HG02798 (cell line): Measurements from ENCODE around the gene TXLNA.
A peak's percentile ranks its signal among the peaks of the same experiment; 100 is the strongest.
"Not testable (repeated sequence)": the region's sequence is repeated elsewhere in the genome, so short reads cannot be mapped to it uniquely, and the experiment has no call there.

Experiments used
- ATAC-seq: cut with Tn5 transposase; IDR thresholded peaks from one replicate; pipeline ENCODE4 v1.9.1; 2021; ENCODE audit warnings: mild to moderate bottlenecking; ENCODE audit not compliant: unreplicated experiment, poor library complexity

Gene TXLNA

GRCh38 chr1:32179443-32180185 lies at the start of gene TXLNA:
Gene TXLNA (plus strand): TSS chr1:32179675. CDS start chr1:32180346, 671 bp downstream.
- ATAC-seq: peak; percentile 90

GRCh38 chr1:32133950-32134280 lies 45.6 kb upstream of the TXLNA start:
- not testable (repeated sequence) for ATAC-seq

- ATAC-seq: no peak
Observed at GRCh38 chr1:32137111-32137510, 42.4 kb upstream of the TXLNA start.

GRCh38 chr1:32138965-32139364 lies 40.5 kb upstream of the TXLNA start:
- ATAC-seq: no peak

GRCh38 chr1:32142446-32143301 lies 36.8 kb upstream of the TXLNA start:
- ATAC-seq: no peak

GRCh38 chr1:32143302-32143695 lies 36.2 kb upstream of the TXLNA start:
- not testable (repeated sequence) for ATAC-seq

GRCh38 chr1:32144033-32144432 lies 35.4 kb upstream of the TXLNA start:
- ATAC-seq: no peak

GRCh38 chr1:32147799-32148198 lies 31.7 kb upstream of the TXLNA start:
- ATAC-seq: not testable (repeated sequence)

- no peak for ATAC-seq
Observed at GRCh38 chr1:32150847-32151246, 28.6 kb upstream of the TXLNA start.

GRCh38 chr1:32151319-32151787 lies 28.1 kb upstream of the TXLNA start:
- ATAC-seq: no peak

- no peak for ATAC-seq
Observed at GRCh38 chr1:32159189-32159588, 20.3 kb upstream of the TXLNA start.

GRCh38 chr1:32163405-32163804 lies 16.1 kb upstream of the TXLNA start:
- ATAC-seq: no peak

- not testable (repeated sequence) for ATAC-seq
Observed at GRCh38 chr1:32165633-32166032, 13.8 kb upstream of the TXLNA start.

GRCh38 chr1:32170991-32171390 lies 8.5 kb upstream of the TXLNA start:
- ATAC-seq: no peak

- no peak for ATAC-seq
Observed at GRCh38 chr1:32172621-32173245, 6.7 kb upstream of the TXLNA start.

- no peak for ATAC-seq
Observed at GRCh38 chr1:32178380-32179192, 889 bp upstream of the TXLNA start.

- ATAC-seq: no peak
Observed at GRCh38 chr1:32179193-32179442, 357 bp upstream of the TXLNA start.

- ATAC-seq: no peak
Observed at GRCh38 chr1:32180186-32181060, 948 bp downstream of the TXLNA start.

GRCh38 chr1:32181065-32181464 lies 1.6 kb downstream of the TXLNA start:
- no peak for ATAC-seq

GRCh38 chr1:32181563-32181962 lies 2.1 kb downstream of the TXLNA start:
- no peak for ATAC-seq
